HT-29 (cell line): ENCODE measurements around the gene PALS1. TPM values are rescaled to one million over a fixed set of nuclear protein-coding genes. Genes with fewer than 3 reads are reported as not detected.
"Not testable (repeated sequence)": the region's sequence is repeated elsewhere in the genome, so short reads cannot be mapped to it uniquely, and the experiment has no call there.

Experiments
- DNase-seq: peaks from one replicate; pipeline ENCODE4 v3.0.0-alpha.2; 2015; ENCODE audit warnings: low spot score
- total RNA-seq: library from RNA; depleted of rRNA; stranded (reverse); fragments of >200 nt; shearing (Covaris generic); gene quantifications from 2 replicates; pipeline ENCODE4 v1.2.3, GENCODE V29; 2014; rRNA removed

Gene PALS1
- total RNA-seq, 1 experiment from 2014 or later: 4.7 TPM

- no peak for DNase-seq
Observed at GRCh38 chr14:67257906-67258305, 16.7 kb downstream of the PALS1 start.

GRCh38 chr14:67260965-67261364 lies 19.7 kb downstream of the PALS1 start:
- DNase-seq: no peak

- DNase-seq: no peak
Observed at GRCh38 chr14:67263499-67264149, 22.4 kb downstream of the PALS1 start.

GRCh38 chr14:67265131-67265530 lies 23.9 kb downstream of the PALS1 start:
- no peak for DNase-seq

- DNase-seq: no peak
Observed at GRCh38 chr14:67267576-67268328, 26.5 kb downstream of the PALS1 start.

GRCh38 chr14:67268426-67269150 lies 27.4 kb downstream of the PALS1 start:
- DNase-seq: no peak

GRCh38 chr14:67269298-67270060 lies 28.2 kb downstream of the PALS1 start:
- no peak for DNase-seq

GRCh38 chr14:67270145-67270753 lies 29.0 kb downstream of the PALS1 start:
- DNase-seq: no peak

- DNase-seq: no peak
Observed at GRCh38 chr14:67270933-67271332, 29.7 kb downstream of the PALS1 start.

- DNase-seq: not testable (repeated sequence)
Observed at GRCh38 chr14:67273281-67273680, 32.0 kb downstream of the PALS1 start.

GRCh38 chr14:67276131-67276530 lies 34.9 kb downstream of the PALS1 start:
- no peak for DNase-seq

GRCh38 chr14:67280506-67280905 lies 39.3 kb downstream of the PALS1 start:
- DNase-seq: no peak

- peak; percentile 30 for DNase-seq
Observed at GRCh38 chr14:67285876-67286452, 44.7 kb downstream of the PALS1 start.

Other genes starting within 250 kb of the PALS1 start
- gene GARIN2, start 52.0 kb upstream of the PALS1 start, total RNA-seq: not detected in 2 replicates
- 27.3 and 36.5 TPM in 2 replicates for gene ATP6V1D, start 118.4 kb downstream of the PALS1 start, total RNA-seq
- gene EIF2S1, start 118.9 kb downstream of the PALS1 start, total RNA-seq: 99.9 and 100 TPM in 2 replicates
- gene PLEK2, start 170.7 kb downstream of the PALS1 start, total RNA-seq: 32.1 and 48.1 TPM in 2 replicates
- 0.08 and 0.15 TPM in 2 replicates for gene TMEM229B, start 247.3 kb downstream of the PALS1 start, total RNA-seq